HG03354 (cell line): ENCODE data around the gene TARDBP.
"Not testable (repeated sequence)": the region's sequence is repeated elsewhere in the genome, so short reads cannot be mapped to it uniquely, and the experiment has no call there.

Experiments
- ATAC-seq: cut with Tn5 transposase; IDR thresholded peaks from one replicate; pipeline ENCODE4 v1.9.1; 2021; ENCODE audit warnings: mild to moderate bottlenecking; ENCODE audit not compliant: unreplicated experiment, poor library complexity, severe bottlenecking

TARDBP gene

DNA sequence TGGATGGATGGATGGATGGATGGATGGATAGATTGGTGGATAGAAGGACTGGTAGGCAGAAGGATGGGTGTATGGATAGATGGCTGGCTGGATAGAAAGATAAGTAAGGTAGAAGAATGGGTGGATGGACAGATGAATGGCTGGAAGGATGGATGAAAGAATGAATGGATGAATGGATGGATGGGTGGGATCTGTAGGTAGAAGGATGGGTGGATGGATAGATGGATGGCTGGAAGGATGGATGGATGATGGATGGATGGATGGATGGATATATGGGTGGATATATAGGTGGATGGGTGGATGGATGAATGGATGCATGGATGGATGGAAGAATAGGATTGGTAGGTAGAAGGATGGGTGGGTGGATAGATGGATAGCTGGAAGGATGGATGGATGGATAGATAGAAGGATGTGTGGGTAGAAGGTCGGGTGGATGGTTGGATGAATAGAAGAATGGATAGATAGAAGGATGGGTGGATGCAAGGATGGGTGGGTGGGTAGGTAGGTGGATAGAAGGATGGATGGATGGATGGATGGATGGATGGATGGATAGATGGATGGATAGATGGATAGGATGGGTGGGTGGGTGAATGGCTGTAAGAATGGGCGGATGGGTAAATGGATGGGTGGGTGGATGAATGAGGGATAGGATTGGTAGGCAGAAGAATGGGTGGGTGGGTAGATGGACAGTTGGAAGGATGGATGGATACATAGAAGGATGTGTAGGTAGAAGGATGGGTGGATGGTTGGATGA lies 27.1 kb downstream of the TARDBP start:
- ATAC-seq, result no peak

DNA sequence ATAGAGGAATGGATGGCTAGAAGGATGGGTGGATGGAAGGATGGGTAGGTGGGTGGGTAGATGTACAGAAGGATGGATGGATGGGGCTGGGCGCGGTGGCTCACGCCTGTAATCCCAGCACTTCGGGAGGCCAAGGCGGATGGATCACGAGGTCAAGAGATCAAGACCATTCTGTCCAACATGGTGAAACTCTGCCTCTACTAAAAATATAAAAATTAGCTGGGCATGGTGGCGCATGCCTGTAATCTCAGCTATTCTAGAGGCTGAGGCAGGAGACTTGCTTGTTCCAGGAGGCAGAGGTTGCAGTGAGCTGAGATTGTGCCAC lies 27.6 kb downstream of the TARDBP start:
- not testable (repeated sequence) for ATAC-seq

DNA sequence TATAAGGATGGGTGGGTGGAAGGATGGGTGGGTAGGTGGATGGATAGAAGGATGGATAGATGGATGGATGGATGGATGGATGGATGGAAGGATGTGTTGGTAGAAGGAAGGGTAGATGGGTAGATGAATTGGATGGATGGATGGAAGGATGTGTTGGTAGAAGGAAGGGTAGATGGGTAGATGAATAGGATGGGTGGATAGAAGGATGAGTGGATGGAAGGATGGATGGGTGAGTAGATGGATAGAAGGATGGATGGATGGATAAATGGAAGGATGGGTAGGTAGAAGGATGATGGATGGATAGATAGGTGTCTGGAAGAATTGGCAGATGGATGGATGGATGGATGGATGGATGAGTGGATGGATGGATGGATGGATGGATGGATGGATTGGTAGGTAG lies 28.6 kb downstream of the TARDBP start:
- no peak for ATAC-seq

DNA sequence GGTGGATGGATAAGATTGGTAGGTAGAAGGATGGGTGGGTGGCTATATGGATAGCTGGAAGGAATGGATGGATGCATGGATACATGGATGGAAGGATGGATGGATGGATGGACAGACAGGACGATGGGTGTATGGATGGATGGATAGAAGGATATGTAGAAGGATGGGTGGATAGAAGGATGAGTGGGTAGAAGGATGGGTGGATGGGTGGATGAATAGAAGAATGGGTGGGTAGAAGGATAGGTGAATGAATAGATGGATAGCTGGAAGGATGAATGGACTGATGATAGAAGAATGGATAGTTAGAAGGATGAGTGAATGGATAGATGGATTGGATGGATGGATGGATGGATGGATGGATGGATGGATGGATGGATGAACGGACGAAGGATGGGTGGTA lies 29.6 kb downstream of the TARDBP start:
- ATAC-seq, result no peak

DNA sequence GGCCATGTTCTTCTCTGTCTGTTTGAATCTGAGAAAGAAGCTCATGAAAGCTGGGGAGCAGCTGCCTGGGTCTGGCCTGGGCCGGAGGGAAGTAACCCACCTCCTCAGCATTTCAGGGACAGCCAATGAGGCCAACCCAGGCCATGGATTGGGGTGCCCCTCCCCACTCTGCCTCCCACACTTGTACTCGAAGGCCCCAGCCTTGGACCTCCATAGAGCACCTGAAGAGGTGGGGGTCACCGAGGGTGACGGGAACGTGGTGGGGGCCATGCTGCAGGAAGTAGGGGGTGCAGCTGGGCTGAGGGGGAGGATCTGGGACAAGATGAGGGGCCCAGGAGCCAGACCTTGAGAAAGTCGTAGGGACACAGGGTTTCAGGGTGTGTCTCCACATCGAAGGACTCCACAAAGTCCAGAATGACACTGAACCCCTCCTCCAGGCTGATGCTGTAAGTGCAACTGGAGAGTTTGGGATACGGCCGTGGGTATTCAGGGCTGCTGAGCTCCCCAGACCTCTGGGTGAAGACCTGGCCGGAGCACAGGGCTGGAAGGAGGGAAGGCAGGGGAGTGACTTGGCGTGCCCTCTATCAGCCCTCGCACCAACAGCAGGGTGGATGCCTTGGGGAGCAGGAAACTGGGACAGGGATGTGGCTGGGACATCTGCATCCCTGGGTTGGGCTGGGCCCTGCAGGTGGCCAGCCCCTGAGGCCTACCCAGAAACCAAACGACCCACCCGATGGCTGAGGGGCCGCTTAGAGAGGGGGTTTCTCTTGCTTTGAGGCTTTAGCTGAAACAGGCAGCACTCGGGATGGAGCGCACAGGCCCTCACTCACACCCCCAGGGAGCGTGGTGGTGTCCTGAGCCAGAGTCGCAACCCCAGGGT lies 30.8 kb downstream of the TARDBP start:
- no peak for ATAC-seq

DNA sequence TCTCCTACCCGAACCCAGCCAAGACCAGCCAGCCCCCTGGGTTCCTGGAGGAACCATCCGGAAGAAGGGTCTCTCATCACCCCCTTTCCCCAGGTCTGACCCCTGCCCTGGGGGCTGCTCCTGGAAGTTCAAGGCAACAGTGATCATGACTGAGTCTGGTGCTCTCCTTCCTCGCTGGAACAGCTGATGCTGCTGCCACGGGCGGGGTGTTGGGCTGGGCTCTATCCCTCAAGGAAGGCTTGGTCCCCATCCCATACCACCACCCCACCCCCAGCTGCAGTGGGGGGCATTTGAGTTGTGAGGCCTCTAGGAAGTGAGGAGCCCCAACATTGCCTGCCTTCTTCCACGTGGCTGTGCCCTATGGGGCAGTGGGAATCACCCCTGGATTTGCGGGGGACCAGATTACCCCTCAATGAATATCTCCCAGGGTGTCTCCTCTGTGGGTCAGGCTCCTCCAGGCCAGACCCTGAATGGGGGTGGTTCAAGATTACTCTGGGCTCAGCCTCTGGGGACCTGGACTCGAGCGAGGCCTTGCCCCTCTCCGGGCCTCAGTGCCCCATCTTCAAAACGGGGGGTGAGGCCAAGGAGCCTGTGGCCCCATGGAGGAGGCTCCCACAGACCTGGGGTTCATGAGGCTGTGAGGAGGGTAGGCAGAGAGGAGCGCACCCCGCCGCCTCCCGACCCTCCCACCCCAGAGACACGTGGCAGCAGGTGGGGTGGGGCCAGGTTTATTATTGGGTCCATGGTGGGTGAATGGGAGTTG lies 31.8 kb downstream of the TARDBP start:
- ATAC-seq, result no peak

DNA sequence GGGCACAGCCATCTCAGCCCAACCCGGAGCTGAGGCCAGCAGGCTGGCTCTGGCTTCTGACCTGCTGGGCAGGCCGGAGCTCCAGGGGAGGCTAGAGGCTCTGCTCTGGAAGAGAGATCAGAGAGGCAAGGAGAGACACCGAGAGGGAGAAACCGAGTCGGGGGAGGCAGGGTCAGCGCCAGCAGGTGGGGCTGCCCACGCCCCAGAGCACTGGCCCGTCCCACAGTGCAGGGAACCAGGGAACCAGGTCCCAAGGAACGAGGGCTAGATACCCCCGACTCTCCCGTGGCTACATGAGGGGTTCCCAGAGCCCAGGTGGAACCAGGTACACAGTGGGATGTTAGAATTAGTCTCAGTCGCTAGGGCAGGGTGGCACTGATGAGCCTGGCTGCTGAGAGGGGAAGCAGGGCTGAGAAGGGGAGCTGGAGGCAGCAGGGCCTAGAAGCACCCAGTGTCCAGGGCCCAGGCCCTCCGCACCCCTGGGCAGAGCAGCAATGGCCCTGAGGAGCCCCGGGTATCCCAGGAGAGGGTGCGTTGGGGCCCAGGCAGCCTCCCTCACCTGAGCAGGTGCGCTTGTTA lies 32.5 kb downstream of the TARDBP start:
- no peak for ATAC-seq

DNA sequence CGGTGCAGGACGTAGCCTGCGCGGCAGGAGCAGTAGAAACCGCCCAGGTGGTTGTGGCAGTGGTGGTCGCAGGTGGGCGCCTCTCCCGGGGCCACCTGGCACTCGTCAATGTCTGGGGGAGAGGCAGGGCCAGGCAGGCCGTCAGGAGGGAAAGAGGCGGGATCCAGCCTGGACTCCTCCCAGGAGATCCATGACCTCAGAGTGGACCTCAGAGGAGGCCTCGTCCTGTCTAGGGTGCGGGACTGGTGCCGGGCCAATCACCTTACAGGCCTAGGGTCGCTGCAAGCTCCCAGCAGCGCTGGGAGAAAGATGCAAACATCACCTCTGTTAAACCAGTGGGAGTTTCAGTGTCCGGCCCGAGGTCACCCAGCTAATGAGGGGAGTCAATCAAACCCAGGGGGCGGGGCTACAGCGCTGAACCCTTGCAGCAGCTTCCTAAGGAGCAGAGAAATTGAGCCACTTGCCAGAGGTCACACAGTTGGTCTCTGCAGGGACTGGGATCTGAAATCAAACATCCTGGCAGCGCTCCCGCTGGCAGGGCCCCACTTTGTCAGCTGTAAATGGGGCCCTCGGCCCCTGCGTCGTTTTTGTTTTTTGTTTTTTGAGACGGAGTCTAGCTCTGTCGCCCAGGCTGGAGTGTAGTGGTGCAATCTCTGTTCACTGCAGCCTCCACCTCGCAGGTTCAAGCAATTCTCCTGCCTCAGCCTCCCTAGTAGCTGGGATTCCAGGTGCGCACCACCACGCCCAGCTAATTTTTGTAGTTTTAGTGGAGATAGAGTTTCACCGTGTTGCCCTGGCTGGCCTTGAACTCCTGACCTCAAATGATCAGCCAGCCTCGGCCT lies 33.2 kb downstream of the TARDBP start:
- ATAC-seq, result no peak

DNA sequence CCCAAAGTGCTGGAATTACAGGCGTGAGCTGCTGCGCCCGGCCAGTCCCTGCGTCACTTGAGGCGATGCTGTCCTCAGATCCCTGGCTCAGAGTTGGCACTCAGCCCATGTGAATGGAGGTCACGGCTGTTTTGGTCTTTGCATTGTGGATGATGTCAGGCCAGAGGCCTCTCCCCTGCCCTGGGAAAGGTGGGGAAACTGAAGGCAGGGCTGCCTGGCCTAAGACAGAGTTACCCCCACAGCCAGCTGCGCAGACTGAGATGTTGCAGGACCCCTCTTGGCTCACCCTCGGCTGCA lies 33.8 kb downstream of the TARDBP start:
- ATAC-seq, result no peak

DNA sequence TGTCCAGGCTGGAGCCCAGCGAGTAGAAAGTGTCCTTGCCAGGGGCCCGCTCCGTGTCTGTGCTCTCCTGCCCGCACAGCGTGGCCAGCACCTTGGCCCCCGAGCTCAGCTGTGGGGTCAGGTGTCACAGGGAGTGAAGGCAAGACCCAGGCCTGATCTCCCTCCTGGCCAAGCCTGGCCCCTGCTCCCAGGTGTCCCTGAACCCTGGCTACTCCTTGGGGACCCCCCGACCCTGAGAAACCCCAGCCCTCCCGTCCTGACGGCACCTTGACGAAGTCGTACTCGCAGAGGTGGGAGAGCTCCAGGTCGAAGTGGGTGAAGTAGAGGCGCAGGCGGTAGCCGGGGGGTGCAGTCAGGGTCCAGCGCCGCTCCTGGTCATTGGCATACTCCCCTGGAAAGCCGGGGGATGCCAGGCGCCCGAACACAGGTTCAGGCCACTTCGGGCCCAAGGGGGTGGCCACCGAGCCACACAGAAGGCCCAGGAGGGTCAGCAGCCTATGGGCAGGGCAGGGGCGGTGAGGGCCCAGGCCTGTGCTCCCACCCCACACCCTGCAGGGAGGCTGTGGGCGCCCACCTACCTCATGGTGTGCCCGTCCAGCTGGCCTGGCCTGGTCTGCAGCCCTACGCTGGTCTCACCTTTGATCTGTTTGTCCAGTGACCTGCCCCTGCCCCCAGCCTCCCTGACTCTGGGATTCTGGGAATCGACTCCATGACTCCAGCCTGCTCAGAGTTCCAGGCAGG lies 34.3 kb downstream of the TARDBP start, which contains the start of gene MASP2:
TSS of gene MASP2 (minus strand) at position 615 of the 741 bp plus-strand sequence. CDS start at position 583, 32 bp downstream.
- no peak for ATAC-seq

DNA sequence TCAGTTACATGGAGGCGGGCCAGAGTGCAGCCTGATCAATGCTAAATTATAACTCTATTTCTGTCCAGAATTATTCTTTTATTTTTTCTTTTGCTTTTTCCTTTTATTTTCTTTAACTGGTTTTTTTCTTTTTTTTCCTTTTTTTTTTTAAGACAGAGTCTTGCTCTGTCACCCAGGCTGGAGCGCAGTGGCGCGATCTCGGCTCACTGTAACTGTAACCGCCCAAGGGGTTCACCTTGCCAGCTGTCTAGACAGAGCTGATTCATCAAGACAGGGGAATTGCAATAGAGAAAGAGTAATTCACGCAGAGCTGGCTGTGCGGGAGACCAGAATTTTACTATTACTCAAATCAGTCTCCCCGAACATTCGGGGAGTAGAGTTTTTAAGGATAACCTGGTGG lies 38.7 kb downstream of the TARDBP start:
- ATAC-seq, result not testable (repeated sequence)

DNA sequence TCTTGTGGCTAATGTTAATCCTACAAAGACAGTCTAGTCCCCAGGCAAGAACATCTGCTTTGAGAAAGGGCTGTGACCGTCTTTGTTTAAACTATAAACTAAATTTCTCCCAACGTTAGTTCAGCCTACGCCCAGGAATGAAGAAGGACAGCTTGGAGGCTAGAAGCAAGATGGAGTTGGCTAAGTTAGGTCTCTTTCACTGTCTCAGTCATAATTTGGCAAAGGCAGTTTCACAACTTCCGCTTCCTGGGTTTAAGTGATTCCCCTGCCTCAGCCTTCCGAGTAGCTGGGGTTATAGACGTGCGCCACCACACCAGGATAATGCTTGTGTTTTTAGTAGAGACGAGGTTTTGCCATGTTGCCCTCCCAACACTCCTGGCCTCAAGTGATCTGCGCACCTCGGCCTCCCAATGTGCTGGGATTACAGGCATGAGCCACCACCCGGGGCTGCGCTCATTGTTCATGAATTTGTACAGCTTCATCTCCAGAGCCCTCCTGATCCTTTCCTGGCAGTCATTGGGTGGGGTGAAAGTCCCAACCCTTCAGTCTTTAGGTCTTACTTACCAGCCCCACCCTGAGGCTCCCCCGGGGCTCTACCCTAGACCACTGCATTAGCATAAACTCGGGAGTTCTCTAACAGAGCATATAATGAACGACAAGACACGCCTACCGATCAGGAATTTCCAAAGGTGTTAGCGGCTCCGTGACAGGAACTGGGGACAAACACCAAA lies 39.5 kb downstream of the TARDBP start:
- no peak for ATAC-seq

DNA sequence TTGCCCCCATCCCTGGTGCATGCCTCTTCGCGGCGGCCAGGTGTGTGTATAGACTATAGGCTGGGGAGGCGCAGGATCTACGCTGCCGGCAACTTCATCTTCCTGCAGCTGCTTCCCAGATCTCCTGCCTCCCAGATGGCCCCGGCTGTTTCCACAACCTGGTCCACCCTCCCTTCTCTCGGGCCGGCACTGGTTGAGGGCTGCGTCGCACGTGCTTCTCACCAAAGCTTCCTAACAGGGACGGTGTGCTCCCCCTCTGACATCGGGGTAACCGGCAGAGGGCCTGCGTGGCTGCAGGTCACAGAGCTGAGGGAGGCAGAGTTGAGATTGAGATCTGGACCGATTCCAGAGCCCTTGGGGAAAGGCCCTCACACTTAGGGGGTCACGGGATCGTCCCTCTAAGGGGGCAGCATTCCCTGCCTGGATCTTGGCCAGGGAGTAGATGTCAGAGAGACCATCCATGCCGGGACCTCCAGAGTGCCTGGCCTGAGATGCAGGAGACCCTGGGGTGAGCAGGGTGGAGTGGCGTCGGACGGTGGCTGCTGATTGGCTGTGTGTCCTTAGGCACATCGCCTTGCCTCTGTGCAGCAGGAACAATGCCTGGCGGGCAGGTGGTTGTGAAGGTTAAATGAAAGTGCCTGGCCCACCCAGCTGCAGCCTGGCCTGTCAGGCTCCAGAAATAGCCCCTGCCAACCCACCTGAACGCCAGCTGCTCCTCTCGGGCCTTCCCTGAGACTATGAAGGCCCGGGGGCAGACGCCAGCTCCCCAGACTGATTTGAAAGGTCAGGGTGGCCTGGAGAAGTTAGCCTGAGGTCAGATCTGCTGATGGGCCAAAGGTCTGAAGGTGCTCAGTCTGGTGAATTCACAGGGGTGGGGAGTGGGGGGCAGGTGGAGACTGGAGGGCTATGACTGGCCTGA lies 40.6 kb downstream of the TARDBP start:
- ATAC-seq, result no peak

DNA sequence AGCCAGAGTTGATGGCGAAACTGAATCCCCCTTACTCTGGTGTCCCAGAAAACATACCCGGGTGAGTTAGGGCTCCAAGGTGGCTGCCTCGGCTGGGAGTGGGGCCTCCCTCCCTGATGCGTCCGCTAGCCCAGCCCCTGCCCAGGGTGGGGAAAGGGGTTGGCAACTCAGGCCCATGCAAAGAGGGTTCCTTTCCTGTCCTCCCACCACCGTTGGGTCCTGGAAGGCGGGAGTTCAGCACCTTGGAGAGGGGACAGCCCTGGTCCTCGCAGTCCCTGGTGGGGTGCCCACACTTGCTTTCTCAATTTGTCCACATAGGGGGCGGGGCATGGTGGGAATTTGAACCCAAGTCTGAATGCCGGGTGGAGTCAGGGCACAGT lies 41.3 kb downstream of the TARDBP start:
- ATAC-seq, result no peak

DNA sequence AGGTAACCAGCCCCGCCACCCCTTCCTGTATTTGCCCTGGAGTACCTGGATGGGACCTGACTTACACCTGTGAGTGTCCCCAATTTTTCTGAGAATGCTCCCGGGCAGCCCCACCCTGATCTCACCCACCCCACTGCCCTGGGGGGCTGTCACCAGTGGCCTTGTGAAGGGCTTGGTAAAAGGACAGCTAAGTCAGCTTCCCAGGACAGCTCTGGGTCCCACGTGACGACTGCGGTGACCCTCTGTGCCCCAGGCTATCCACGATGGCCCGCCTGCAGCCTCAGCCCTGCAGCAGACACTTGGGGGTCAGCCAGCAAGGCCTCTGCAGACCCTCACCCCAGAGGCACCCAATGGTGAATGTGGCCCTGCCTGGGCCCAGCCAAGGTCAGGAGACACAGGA lies 41.7 kb downstream of the TARDBP start:
- no peak for ATAC-seq

DNA sequence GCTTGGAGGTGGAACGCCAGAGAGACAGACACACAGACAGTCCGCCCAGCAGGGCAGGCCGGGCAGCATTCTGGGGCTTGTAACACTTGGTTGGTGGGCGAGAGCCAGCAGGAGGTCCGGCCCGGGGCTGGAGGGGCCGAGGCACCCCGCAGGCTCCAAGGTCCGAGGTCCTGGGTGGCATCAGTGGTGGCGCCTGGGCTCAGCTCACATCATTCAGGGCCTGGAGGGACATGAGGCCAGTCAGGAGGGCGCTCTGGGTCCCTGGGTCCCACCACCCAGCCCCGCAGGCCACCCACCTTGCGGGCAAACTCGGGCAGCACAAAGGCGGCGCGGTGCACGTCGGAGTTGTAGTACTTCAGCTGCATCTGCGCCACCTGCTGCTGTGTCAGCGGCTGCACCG lies 42.2 kb downstream of the TARDBP start:
- no peak for ATAC-seq

DNA sequence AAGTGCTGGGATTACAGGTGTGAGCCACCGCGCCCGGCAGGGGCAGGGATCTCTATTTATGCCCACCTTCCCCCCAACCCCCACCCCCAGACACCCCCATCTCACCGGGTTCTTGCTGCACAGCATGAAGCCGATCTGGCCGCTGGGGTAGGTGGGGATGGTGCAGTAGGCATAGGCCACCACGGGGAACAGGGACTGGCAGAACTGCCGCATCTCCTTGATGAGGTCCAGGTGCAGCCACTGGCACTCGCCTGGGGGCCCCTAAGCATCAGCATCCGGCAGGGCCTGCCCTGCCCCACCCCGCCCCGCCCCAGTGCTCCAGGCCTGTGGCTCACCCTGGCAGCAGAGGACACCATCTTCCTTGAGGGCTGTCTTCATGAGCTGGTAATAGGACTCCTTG lies 43.2 kb downstream of the TARDBP start:
- no peak for ATAC-seq
